Keratinocyte (primary cell): ENCODE data around the gene KCNK18.

Source experiments
- EZH2 ChIP-seq: IDR thresholded peaks from one replicate; pipeline ENCODE4 v1.6.1; 2012; ENCODE audit warnings: inconsistent platforms, mild to moderate bottlenecking, low read length, moderate library complexity
- TF ChIP-seq, protein P1 (sequence below), 3 experiments: IDR thresholded peaks in 1 of 3; conservative IDR thresholded peaks in 1 of 3; optimal IDR thresholded peaks in 1 of 3; 2 replicates in 2 of 3; 3 replicates in 1 of 3; pipeline versions ENCODE3 to v1.5.1; 2011; ENCODE audit warnings: low read length in 3 of 3, mild to moderate bottlenecking in 3 of 3, moderate library complexity in 2 of 3, control low read depth in 1 of 3, inconsistent platforms in 1 of 3; ENCODE audit not compliant: insufficient read depth in 2 of 3; ENCODE audit errors: extremely low read depth in 1 of 3

- TF ChIP-seq, protein P1, sequence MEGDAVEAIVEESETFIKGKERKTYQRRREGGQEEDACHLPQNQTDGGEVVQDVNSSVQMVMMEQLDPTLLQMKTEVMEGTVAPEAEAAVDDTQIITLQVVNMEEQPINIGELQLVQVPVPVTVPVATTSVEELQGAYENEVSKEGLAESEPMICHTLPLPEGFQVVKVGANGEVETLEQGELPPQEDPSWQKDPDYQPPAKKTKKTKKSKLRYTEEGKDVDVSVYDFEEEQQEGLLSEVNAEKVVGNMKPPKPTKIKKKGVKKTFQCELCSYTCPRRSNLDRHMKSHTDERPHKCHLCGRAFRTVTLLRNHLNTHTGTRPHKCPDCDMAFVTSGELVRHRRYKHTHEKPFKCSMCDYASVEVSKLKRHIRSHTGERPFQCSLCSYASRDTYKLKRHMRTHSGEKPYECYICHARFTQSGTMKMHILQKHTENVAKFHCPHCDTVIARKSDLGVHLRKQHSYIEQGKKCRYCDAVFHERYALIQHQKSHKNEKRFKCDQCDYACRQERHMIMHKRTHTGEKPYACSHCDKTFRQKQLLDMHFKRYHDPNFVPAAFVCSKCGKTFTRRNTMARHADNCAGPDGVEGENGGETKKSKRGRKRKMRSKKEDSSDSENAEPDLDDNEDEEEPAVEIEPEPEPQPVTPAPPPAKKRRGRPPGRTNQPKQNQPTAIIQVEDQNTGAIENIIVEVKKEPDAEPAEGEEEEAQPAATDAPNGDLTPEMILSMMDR (optimal IDR thresholded peaks at IDR 0.05 in 1 of 3, IDR thresholded peaks at IDR 0.05 in 1 of 3, conservative IDR thresholded peaks at IDR 0.05 in 1 of 3; ENCODE audit: extremely low read depth in 1 of 3, insufficient read depth in 2 of 3, low read length in 3 of 3): no peak
- no peak for TF ChIP-seq EZH2
Measured at GRCh38 chr10:117184296-117184695, 13.0 kb upstream of the KCNK18 start.
